Mucosa of rectum (tissue), 2 donors: ENCODE data around the gene EXOC6.

Experiments
- H3K27ac ChIP-seq, 2 donors: one replicate each; pipeline ENCODE4 v1.7.0; 2013; ENCODE audit warnings: inconsistent platforms in 2 of 2, low read depth in 2 of 2, low read length in 2 of 2
- H3K27me3 ChIP-seq, 2 donors: one replicate each; pipeline ENCODE4 v1.7.0; 2013; ENCODE audit warnings: low read length in 2 of 2; ENCODE audit not compliant: control insufficient read depth in 2 of 2, insufficient read depth in 2 of 2
- H3K36me3 ChIP-seq, 2 donors: one replicate each; pipeline ENCODE4 v1.7.0; 2013; ENCODE audit warnings: low read length in 2 of 2; ENCODE audit not compliant: control insufficient read depth in 2 of 2, insufficient read depth in 2 of 2
- H3K4me1 ChIP-seq, 2 donors: one replicate each; pipeline ENCODE4 v1.7.0; 2013; ENCODE audit warnings: low read length in 2 of 2, mild to moderate bottlenecking in 1 of 2; ENCODE audit not compliant: control insufficient read depth in 2 of 2, insufficient read depth in 2 of 2
- H3K4me3 ChIP-seq, 2 donors: one replicate each; pipeline ENCODE4 v1.7.0; 2013; ENCODE audit warnings: low read length in 2 of 2
- H3K9ac ChIP-seq, 2 donors: one replicate each; pipeline ENCODE4 v1.7.0; 2013; ENCODE audit warnings: low read length in 2 of 2, low read depth in 1 of 2, mild to moderate bottlenecking in 1 of 2
- H3K9me3 ChIP-seq, 2 donors: one replicate each; pipeline ENCODE4 v1.7.0; 2013; ENCODE audit warnings: low read length in 2 of 2; ENCODE audit not compliant: control insufficient read depth in 2 of 2
- donor health status: healthy.
- donor health status: Normal muscosa, but diverticular disease.

The EXOC6 gene

DNA sequence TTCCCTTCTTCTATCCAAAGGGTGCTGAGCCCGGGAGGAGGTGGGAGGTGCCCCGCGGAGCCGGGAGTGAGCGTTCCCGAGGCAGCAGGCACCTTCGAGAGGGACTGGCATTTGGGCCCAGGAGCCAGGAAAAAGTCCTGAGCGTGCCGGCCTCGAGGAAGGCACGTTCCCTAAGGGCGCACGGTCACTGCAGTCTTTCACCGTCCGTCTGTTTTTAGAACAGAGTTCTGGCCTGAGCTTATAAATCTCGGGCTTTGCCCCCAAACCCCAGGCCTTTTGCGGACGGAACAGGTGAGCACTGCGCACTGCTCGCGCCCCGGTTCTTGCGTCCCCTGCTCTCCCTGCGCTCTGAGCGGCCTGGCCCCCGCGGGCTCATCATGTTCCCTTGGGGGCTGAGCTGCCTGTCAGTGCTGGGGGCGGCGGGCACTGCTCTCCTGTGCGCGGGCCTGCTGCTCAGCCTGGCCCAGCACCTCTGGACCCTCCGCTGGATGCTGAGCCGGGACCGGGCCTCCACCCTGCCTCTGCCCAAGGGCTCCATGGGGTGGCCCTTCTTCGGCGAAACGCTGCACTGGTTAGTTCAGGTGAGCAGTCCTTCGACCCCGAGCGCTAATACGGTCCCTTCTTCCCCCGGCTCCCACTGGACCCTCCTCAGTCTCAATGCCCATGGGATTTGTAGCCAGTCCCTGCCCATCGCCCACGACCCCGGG is 212.7 kb downstream of the EXOC6 start:
- Histone ChIP-seq H3K9me3 (no peaks in the 10 kb centered on the region), H3K36me3 (no peaks in the 10 kb centered on the region), H3K9ac (no peak overlapping the region), H3K4me3 (no peak overlapping the region), H3K27ac (no peak overlapping the region), H3K27me3 (peaks cover 39 to 54% of the 10 kb centered on the region in 2 donors), H3K4me1 (peaks cover 9 to 12% of the 10 kb centered on the region in 2 donors)

DNA sequence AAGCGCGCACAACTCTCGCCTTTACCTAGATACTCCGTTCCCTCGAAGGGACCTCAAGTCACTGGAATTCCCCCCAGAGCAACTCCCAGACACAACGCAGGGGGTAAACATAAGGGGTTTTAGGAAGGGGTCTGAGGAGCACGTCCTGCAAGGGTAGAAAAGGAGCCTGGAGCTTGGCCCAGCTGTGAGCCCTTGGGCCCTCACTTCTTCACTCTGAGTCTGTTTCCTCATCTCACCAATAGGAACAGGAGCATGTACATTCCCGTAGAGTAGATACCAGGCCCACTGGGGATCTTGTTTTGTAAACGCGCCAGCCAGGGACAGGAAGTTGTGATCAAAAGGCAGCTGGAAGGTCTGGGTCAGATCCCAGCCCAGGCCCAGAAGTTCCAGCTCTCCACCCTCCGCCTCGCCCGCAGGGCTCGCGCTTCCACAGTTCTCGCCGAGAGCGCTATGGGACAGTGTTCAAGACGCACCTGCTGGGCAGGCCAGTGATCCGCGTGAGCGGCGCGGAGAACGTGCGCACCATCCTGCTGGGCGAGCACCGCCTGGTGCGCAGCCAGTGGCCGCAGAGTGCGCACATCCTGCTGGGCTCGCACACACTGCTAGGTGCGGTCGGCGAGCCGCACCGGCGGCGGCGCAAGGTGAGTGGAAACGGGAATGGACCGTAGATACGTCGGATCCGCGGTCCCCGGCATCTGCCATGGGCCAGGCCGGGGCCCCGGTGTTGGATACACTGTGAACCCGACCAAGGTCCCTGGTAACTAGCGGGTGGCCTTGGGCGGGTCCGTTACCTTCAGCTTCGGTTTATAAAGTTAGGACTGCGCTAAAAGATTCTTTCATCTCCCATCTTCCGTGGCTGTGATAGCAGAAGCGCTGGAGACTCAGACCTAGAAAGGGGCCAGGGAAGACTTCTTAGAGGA is 213.5 kb downstream of the EXOC6 start:
- peaks cover 9 to 12% of the 10 kb centered on the region in 2 donors for H3K4me1 ChIP-seq
- no peak overlapping the region for H3K9ac ChIP-seq
- peaks cover 46 to 62% of the 10 kb centered on the region in 2 donors for H3K27me3 ChIP-seq
- peak overlapping the region; percentile 59 for H3K4me3 ChIP-seq
- no peaks in the 10 kb centered on the region for H3K36me3 ChIP-seq
- no peaks in the 10 kb centered on the region for H3K9me3 ChIP-seq
- no peak overlapping the region for H3K27ac ChIP-seq

DNA sequence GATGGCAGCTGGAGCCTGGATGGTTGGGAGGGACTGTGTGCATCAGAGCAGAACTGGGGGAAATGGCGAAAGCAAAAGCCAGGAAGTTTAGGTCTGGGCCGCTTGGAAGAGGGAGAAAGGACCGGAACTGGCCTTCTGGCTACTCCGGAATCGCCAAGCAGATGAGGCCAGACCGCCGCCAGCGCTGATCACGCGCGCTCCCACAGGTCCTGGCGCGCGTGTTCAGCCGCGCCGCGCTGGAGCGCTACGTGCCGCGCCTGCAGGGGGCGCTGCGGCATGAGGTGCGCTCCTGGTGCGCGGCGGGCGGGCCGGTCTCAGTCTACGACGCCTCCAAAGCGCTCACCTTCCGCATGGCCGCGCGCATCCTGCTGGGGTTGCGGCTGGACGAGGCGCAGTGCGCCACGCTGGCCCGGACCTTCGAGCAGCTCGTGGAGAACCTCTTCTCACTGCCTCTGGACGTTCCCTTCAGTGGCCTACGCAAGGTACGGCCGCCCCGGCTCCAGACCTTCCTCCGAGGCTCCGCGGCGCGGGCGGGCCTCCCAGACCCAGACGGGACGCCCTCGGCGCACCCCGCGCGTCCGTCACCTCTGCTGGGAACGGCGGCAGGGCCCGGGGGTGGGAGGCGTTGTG is 214.3 kb downstream of the EXOC6 start:
- Histone ChIP-seq H3K9me3 (no peaks in the 10 kb centered on the region), H3K4me1 (peaks cover 9 to 12% of the 10 kb centered on the region in 2 donors), H3K27me3 (peaks cover 54 to 70% of the 10 kb centered on the region in 2 donors), H3K36me3 (no peaks in the 10 kb centered on the region), H3K4me3 (peak overlapping the region; percentile 59), H3K27ac (no peak overlapping the region), H3K9ac (no peak overlapping the region)

DNA sequence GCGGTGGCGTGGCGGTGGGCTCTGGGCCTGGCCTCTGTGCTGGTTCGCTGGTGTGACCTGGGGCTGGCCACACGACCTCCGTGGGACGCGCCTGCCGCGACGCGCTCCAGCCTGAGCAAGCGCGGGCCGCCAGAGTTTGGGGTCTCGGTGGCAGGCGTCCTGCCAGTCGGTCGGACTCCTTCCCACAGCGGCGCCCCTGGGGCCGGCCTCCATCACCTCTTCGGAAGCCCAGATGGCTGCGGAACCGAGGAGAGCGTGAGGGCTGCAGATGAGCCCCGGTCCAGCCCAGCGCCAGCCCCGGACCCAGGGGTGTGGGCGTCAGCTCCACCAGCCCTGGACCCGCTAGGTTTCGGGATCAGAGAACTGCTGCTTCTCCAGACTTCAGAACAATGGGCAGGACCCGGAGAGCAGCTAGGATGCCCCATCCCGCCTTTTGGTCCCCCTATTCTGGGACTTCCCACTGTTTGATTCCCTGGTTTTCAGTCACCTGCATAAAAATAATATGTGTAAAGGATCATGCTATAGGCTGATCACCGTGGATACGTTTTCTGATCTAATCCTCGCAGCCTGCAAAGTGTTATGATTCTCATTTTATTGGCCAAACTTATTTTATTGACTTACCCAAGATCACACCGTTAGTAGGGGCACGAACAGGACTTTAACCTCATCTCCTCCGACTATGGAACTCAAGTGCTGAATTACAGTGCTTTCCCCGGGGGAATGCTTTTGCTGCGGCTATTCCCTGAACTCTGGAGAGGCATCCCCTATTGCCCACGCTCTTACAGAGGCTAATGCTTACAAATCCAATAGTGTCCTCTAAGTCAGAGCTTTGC is 215.0 kb downstream of the EXOC6 start:
- H3K9me3 ChIP-seq, result no peaks in the 10 kb centered on the region
- H3K9ac ChIP-seq, result no peak overlapping the region
- H3K27me3 ChIP-seq, result peaks cover 60 to 76% of the 10 kb centered on the region in 2 donors
- H3K4me1 ChIP-seq, result peaks cover 9 to 12% of the 10 kb centered on the region in 2 donors
- no peaks in the 10 kb centered on the region for H3K36me3 ChIP-seq
- no peak overlapping the region for H3K4me3 ChIP-seq
- H3K27ac ChIP-seq, result no peak overlapping the region

DNA sequence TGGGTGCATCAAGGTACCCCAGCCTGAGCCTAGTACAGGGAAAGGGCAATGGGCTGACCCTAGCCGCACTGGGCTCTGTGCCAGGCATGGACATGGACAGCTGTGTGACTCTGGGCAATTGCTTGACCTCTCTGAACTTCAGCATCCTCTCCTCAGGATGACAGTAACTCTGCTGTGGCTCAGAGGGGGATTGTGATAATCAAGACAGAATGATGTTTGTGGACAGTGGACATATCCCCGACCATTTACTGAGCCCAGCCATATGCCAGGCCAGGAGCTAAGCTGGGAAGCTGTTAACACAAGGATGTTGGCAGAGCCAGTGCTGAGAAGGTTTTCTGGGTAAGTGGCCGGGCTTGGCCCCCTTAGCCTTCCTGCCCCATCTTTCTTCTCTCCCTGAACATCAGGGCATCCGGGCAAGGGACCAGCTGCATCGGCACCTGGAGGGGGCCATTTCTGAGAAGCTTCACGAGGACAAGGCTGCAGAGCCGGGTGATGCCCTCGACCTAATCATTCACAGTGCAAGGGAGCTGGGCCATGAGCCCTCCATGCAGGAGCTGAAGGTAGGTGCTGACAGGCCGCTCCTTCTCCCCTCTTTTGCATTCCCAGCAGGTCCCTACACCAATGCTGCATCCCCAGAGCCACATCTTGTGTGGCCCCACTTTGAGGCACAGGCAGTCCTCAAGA is 215.8 kb downstream of the EXOC6 start:
- H3K4me3 ChIP-seq, result no peak overlapping the region
- no peaks in the 10 kb centered on the region for H3K36me3 ChIP-seq
- H3K9ac ChIP-seq, result no peak overlapping the region
- H3K4me1 ChIP-seq, result peaks cover 9 to 12% of the 10 kb centered on the region in 2 donors
- H3K27ac ChIP-seq, result no peak overlapping the region
- peaks cover 65 to 83% of the 10 kb centered on the region in 2 donors for H3K27me3 ChIP-seq
- no peaks in the 10 kb centered on the region for H3K9me3 ChIP-seq

DNA sequence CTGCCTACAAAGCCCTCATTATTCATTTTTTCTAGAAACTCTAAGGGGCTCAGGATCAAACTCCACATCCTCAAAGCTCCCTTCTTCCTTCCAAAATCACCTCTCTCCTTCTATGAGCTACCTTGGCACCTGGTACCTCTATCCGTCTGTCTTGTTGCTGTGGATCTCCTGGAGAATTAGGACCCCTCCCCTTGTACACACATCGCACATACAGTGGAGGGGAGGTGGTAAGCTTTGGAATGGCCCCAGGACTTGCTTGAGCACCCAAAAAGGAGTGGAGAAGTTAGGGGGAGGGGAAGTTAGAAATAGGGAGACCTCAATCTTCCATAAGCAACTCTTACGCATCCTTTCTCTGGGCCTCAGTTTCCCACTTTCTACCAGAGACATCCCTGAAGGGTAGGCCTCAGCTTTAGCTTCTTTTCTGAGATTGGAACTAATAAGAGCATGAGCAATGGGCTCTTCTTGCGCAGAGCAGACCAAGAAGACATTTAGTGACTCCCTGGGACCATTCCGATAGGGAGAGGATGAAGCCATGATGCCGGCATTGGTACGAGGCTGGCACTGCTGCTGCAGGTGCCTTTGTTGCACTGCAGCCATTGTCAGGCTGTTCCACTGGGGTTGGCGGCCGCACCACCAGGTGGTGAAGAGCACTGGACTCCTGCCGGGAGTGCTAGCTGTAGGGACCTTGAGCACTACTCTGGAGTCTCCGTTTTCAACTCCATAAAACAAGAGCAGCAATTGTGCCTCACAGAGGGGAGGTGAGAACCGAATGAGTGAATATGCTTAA is 216.7 kb downstream of the EXOC6 start:
- H3K4me1 ChIP-seq, result peaks cover 9 to 12% of the 10 kb centered on the region in 2 donors
- peaks cover 68 to 80% of the 10 kb centered on the region in 2 donors for H3K27me3 ChIP-seq

DNA sequence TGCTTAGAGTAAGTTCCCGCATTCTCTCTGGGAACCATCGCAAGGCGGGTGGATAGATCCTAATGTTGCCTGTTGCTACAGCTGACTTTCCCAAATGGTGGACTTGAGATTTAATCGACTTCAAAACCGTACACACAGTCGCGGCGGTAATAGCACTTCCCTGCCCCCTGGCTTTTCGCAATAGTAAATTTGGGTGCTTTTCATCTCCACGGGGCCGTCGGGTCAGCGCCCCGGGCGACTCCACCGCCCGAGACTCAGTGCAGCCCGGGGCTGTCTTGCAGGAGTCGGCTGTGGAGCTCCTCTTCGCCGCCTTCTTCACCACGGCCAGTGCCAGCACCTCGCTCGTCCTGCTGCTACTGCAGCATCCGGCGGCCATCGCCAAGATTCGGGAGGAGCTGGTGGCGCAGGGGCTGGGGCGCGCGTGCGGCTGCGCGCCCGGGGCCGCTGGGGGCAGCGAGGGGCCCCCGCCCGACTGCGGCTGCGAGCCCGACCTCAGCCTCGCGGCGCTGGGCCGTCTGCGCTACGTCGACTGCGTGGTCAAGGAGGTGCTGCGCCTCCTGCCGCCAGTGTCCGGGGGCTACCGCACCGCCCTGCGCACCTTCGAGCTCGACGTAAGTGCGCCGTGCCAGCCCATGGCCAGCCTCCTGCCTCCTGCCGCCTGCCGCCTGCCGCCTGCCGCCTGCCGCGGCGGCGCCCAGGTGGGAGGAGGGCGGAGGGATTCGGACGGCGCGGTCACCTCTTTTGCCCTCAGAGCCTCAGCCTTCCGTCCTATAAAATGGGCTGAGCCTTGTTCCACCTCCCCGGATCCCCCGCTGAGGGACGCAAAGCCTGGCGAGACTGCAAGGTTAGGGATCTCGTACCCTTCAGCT is 217.6 kb downstream of the EXOC6 start:
- Histone ChIP-seq H3K27ac (no peak overlapping the region), H3K4me3 (no peak overlapping the region), H3K9ac (no peak overlapping the region), H3K27me3 (peaks cover 72 to 84% of the 10 kb centered on the region in 2 donors), H3K9me3 (no peaks in the 10 kb centered on the region), H3K36me3 (no peaks in the 10 kb centered on the region), H3K4me1 (peaks cover 9 to 12% of the 10 kb centered on the region in 2 donors)

More for the DNA sequence above, 216.7 kb downstream of the EXOC6 start:
- H3K4me3 ChIP-seq, result no peak overlapping the region
- no peak overlapping the region for H3K9ac ChIP-seq
- H3K36me3 ChIP-seq, result no peaks in the 10 kb centered on the region
- H3K9me3 ChIP-seq, result no peaks in the 10 kb centered on the region
- no peak overlapping the region for H3K27ac ChIP-seq

DNA sequence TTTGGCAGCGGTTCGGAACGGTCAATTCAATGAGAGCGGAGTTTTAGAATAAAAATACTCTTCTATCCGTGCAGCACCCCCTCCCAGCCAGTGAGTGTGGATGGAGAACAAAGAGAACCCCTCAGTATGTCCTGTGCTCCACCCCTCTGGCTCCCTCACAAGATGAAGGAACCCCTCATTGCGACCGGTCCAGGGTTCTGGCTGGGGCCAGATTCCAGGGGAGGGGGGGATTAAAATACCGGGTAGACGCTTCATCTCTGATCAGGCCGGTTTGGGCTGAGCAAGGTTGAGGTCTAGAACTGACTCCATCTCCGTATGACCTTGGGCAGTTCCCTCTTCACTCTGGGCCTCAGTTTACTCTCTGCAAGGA is 218.2 kb downstream of the EXOC6 start:
- Histone ChIP-seq H3K27me3 (peaks cover 76 to 85% of the 10 kb centered on the region in 2 donors), H3K4me1 (peaks cover 9 to 12% of the 10 kb centered on the region in 2 donors), H3K4me3 (no peak overlapping the region), H3K36me3 (no peaks in the 10 kb centered on the region), H3K27ac (no peak overlapping the region), H3K9me3 (no peaks in the 10 kb centered on the region), H3K9ac (no peak overlapping the region)
